ENCODE results near the gene TCF23. TPM values are rescaled to one million over a fixed set of nuclear protein-coding genes. Genes with fewer than 3 reads are reported as not detected.

Gene TCF23
- total and polyA plus RNA-seq, 2 donors = 0.05 to 0.14 TPM

- DNase-seq (ENCODE audit: low read depth in 6 of 9, low spot score in 9 of 9) = no peak
- WGBS = 99% methylated on average over 8 of the region's 8 CpGs
- no peak overlapping the region for H3K27ac ChIP-seq (ENCODE audit: low read depth in 1 of 2, low read length in 1 of 2)
- H3K9me3 ChIP-seq (ENCODE audit: control insufficient read depth in 2 of 2, insufficient read depth in 1 of 2, low read length in 1 of 2) = no peaks in the 10 kb centered on the region
- H3K4me3 ChIP-seq (ENCODE audit: low read length in 2 of 2) = no peak overlapping the region
- H3K4me1 ChIP-seq (ENCODE audit: control insufficient read depth in 2 of 2, insufficient read depth in 2 of 2, low read length in 2 of 2) = peaks cover 0 to under 1% of the 10 kb centered on the region in 2 donors
- H3K36me3 ChIP-seq (ENCODE audit: control insufficient read depth in 2 of 2, insufficient read depth in 2 of 2, low read length in 1 of 2) = peaks cover 64 to 70% of the 10 kb centered on the region in 2 donors
- no peaks in the 10 kb centered on the region for H3K27me3 ChIP-seq (ENCODE audit: control insufficient read depth in 2 of 2, insufficient read depth in 1 of 2, low read length in 1 of 2)
Measured at GRCh38 chr2:27204566-27204965, 55.8 kb downstream of the TCF23 start.

GRCh38 chr2:27205206-27205605 lies 56.4 kb downstream of the TCF23 start:
- no peaks in the 10 kb centered on the region for H3K9me3 ChIP-seq (ENCODE audit: control insufficient read depth in 2 of 2, insufficient read depth in 1 of 2, low read length in 1 of 2)
- WGBS = 92% methylated on average over 8 of the region's 8 CpGs
- no peak overlapping the region for H3K27ac ChIP-seq (ENCODE audit: low read depth in 1 of 2, low read length in 1 of 2)
- H3K27me3 ChIP-seq (ENCODE audit: control insufficient read depth in 2 of 2, insufficient read depth in 1 of 2, low read length in 1 of 2) = no peaks in the 10 kb centered on the region
- DNase-seq (ENCODE audit: low read depth in 6 of 9, low spot score in 9 of 9) = no peak
- no peak overlapping the region for H3K4me3 ChIP-seq (ENCODE audit: low read length in 2 of 2)
- H3K4me1 ChIP-seq (ENCODE audit: control insufficient read depth in 2 of 2, insufficient read depth in 2 of 2, low read length in 2 of 2) = peaks cover 0 to 7% of the 10 kb centered on the region in 2 donors
- H3K36me3 ChIP-seq (ENCODE audit: control insufficient read depth in 2 of 2, insufficient read depth in 2 of 2, low read length in 1 of 2) = peaks cover 61 to 73% of the 10 kb centered on the region in 2 donors

GRCh38 chr2:27206346-27206745 lies 57.5 kb downstream of the TCF23 start:
- 98% methylated on average over 6 of the region's 6 CpGs for WGBS
- no peak overlapping the region for H3K4me3 ChIP-seq (ENCODE audit: low read length in 2 of 2)
- no peak for DNase-seq (ENCODE audit: low read depth in 6 of 9, low spot score in 9 of 9)
- no peak overlapping the region for H3K27ac ChIP-seq (ENCODE audit: low read depth in 1 of 2, low read length in 1 of 2)
- H3K27me3 ChIP-seq (ENCODE audit: control insufficient read depth in 2 of 2, insufficient read depth in 1 of 2, low read length in 1 of 2) = no peaks in the 10 kb centered on the region
- peaks cover 51 to 70% of the 10 kb centered on the region in 2 donors for H3K36me3 ChIP-seq (ENCODE audit: control insufficient read depth in 2 of 2, insufficient read depth in 2 of 2, low read length in 1 of 2)
- no peaks in the 10 kb centered on the region for H3K9me3 ChIP-seq (ENCODE audit: control insufficient read depth in 2 of 2, insufficient read depth in 1 of 2, low read length in 1 of 2)
- H3K4me1 ChIP-seq (ENCODE audit: control insufficient read depth in 2 of 2, insufficient read depth in 2 of 2, low read length in 2 of 2) = peaks cover 0 to 12% of the 10 kb centered on the region in 2 donors

Other genes starting within 250 kb of the TCF23 start
- 0.99 TPM for gene MAPRE3, start 178.4 kb upstream of the TCF23 start, total RNA-seq
- 17.0 TPM for gene MAPRE3, start 178.4 kb upstream of the TCF23 start, polyA plus RNA-seq
- 8.8 TPM for gene TMEM214, start 116.0 kb upstream of the TCF23 start, total RNA-seq
- gene TMEM214, start 116.0 kb upstream of the TCF23 start, polyA plus RNA-seq = 30.3 TPM
- gene AGBL5, start 97.3 kb upstream of the TCF23 start, total RNA-seq = 18.5 TPM
- gene AGBL5, start 97.3 kb upstream of the TCF23 start, polyA plus RNA-seq = 11.0 TPM
- gene OST4, start 77.3 kb upstream of the TCF23 start, total RNA-seq = 388 TPM
- 516 TPM for gene OST4, start 77.3 kb upstream of the TCF23 start, polyA plus RNA-seq
- gene EMILIN1, start 70.4 kb upstream of the TCF23 start, total RNA-seq = 9.2 TPM
- 8.9 TPM for gene EMILIN1, start 70.4 kb upstream of the TCF23 start, polyA plus RNA-seq
- gene KHK, start 62.2 kb upstream of the TCF23 start, total RNA-seq = 1.5 TPM
- 2.5 TPM for gene KHK, start 62.2 kb upstream of the TCF23 start, polyA plus RNA-seq
- gene CGREF1, start 29.9 kb upstream of the TCF23 start, total RNA-seq = 0.57 TPM
- gene CGREF1, start 29.9 kb upstream of the TCF23 start, polyA plus RNA-seq = 0.43 TPM
- gene ABHD1, start 25.2 kb upstream of the TCF23 start, total RNA-seq = 0.09 TPM
- gene ABHD1, start 25.2 kb upstream of the TCF23 start, polyA plus RNA-seq = 0.27 TPM
- gene PREB, start 14.4 kb upstream of the TCF23 start, total RNA-seq = 41.3 TPM
- 56.9 TPM for gene PREB, start 14.4 kb upstream of the TCF23 start, polyA plus RNA-seq
- not detected for gene PRR30, start 9.6 kb upstream of the TCF23 start, total RNA-seq
- not detected for gene PRR30, start 9.6 kb upstream of the TCF23 start, polyA plus RNA-seq
- gene ATRAID, start 63.0 kb downstream of the TCF23 start, total RNA-seq = 109 TPM
- 125 TPM for gene ATRAID, start 63.0 kb downstream of the TCF23 start, polyA plus RNA-seq
- 15.8 TPM for gene SLC5A6, start 63.3 kb downstream of the TCF23 start, total RNA-seq
- gene SLC5A6, start 63.3 kb downstream of the TCF23 start, polyA plus RNA-seq = 24.3 TPM
- gene CAD, start 68.4 kb downstream of the TCF23 start, total RNA-seq = 14.8 TPM
- 18.6 TPM for gene CAD, start 68.4 kb downstream of the TCF23 start, polyA plus RNA-seq
- gene SLC30A3, start 114.0 kb downstream of the TCF23 start, total RNA-seq = 0.05 TPM
- 0.18 TPM for gene SLC30A3, start 114.0 kb downstream of the TCF23 start, polyA plus RNA-seq
- not detected for gene DNAJC5G, start 126.4 kb downstream of the TCF23 start, total RNA-seq
- gene DNAJC5G, start 126.4 kb downstream of the TCF23 start, polyA plus RNA-seq = 0.02 TPM
- gene TRIM54, start 133.4 kb downstream of the TCF23 start, total RNA-seq = 0.14 TPM
- 0.52 TPM for gene TRIM54, start 133.4 kb downstream of the TCF23 start, polyA plus RNA-seq
- gene UCN, start 159.4 kb downstream of the TCF23 start, total RNA-seq = 1.0 TPM
- gene UCN, start 159.4 kb downstream of the TCF23 start, polyA plus RNA-seq = 8.1 TPM
- 51.1 TPM for gene MPV17, start 174.1 kb downstream of the TCF23 start, total RNA-seq
- 94.1 TPM for gene MPV17, start 174.1 kb downstream of the TCF23 start, polyA plus RNA-seq
- 31.1 TPM for gene GTF3C2, start 207.8 kb downstream of the TCF23 start, total RNA-seq
- 39.9 TPM for gene GTF3C2, start 207.8 kb downstream of the TCF23 start, polyA plus RNA-seq
- gene EIF2B4, start 221.3 kb downstream of the TCF23 start, total RNA-seq = 30.5 TPM
- gene EIF2B4, start 221.3 kb downstream of the TCF23 start, polyA plus RNA-seq = 56.0 TPM
- 83.6 TPM for gene SNX17, start 221.6 kb downstream of the TCF23 start, total RNA-seq
- gene SNX17, start 221.6 kb downstream of the TCF23 start, polyA plus RNA-seq = 77.8 TPM
- gene ZNF513, start 231.7 kb downstream of the TCF23 start, total RNA-seq = 9.3 TPM
- 30.7 TPM for gene ZNF513, start 231.7 kb downstream of the TCF23 start, polyA plus RNA-seq

Measured in thymus (tissue), 11 donors.